K562 (cell line): Measurements from ENCODE around the gene SLC30A1. TPM values are rescaled to one million over a fixed set of nuclear protein-coding genes. Genes with fewer than 3 reads are reported as not detected.
A peak's percentile ranks its signal among the peaks of the same experiment; 100 is the strongest.

Source experiments
- DLX4 ChIP-seq: fragments of 250-450 bp; sonication (Bioruptor Pico); IDR thresholded peaks from 2 replicates; pipeline ENCODE4 v1.6.1; 2021; ENCODE audit warnings: mild to moderate bottlenecking
- FOXJ2 ChIP-seq: fragments of 200-800 bp; sonication (Bioruptor generic); IDR thresholded peaks from 2 replicates; pipeline ENCODE4 v1.6.1; 2016; ENCODE audit warnings: missing genetic modification characterization, missing compliant biosample characterization
- NCOA4 ChIP-seq: fragments of 450-650 bp; IDR thresholded peaks from 2 replicates; pipeline ENCODE4 v1.6.1; 2018; ENCODE audit warnings: mild to moderate bottlenecking; ENCODE audit not compliant: partially characterized antibody
- POLR2AphosphoS2 ChIP-seq: IDR thresholded peaks from 2 replicates; pipeline ENCODE4 v1.6.1; 2012; ENCODE audit warnings: low read length, improper control_type of control experiment
- RB1 ChIP-seq: fragments of 450-650 bp; IDR thresholded peaks from 2 replicates; pipeline ENCODE4 v1.6.1; 2017; ENCODE audit warnings: low read depth, mild to moderate bottlenecking
- RBM14 ChIP-seq: fragments of 200-400 bp; formaldehyde crosslinking; IDR thresholded peaks from 2 replicates; pipeline ENCODE4 v1.6.1; 2018; ENCODE audit warnings: low read depth, mild to moderate bottlenecking, low read length, moderate library complexity, borderline replicate concordance; ENCODE audit not compliant: insufficient read depth
- WHSC1 ChIP-seq: IDR thresholded peaks from one replicate; pipeline ENCODE4 v1.6.1; 2012; ENCODE audit warnings: low read length, control low read depth, inconsistent platforms
- ZNF212 ChIP-seq: fragments of 450-650 bp; formaldehyde crosslinking; IDR thresholded peaks from 2 replicates; pipeline ENCODE4 v1.4.0; 2020; ENCODE audit warnings: mild to moderate bottlenecking
- ZNF24 ChIP-seq: fragments of 450-650 bp; IDR thresholded peaks from 2 replicates; pipeline ENCODE4 v1.6.1; 2016
- ZNF518B ChIP-seq: fragments of 250-450 bp; sonication (Bioruptor Pico); IDR thresholded peaks from 2 replicates; pipeline ENCODE4 v1.5.0; 2021; ENCODE audit warnings: mild to moderate bottlenecking, moderate library complexity
- ZNF592 ChIP-seq: fragments of 450-650 bp; IDR thresholded peaks from 2 replicates; pipeline ENCODE4 v1.6.1; 2017; ENCODE audit warnings: antibody characterized with exemption, mild to moderate bottlenecking
- ZNF655 ChIP-seq: fragments of 250-450 bp; sonication (Bioruptor Pico); IDR thresholded peaks from 2 replicates; pipeline ENCODE4 v1.5.0; 2021
- polyA plus RNA-seq, 8 experiments: library from polyadenylated mRNA; depleted of rRNA in 4 of 8; stranded (reverse) in 5 of 8; unstranded in 3 of 8; fragments of >200 nt; fragmentation: Nextera tagmentation in 2 of 8; fragmentation: Illumina TruSeq in 1 of 8; extraction: Ambion mirVana in 2 of 8; extraction: Trizol in 1 of 8; gene quantifications; 2 replicates each; pipeline versions ENCODE4 v1.2.1 to v1.2.3, GENCODE V29; 2011 to 2014; ENCODE audit warnings: inconsistent platforms in 1 of 8, missing spikeins in 1 of 8
- total RNA-seq, 7 experiments: library from RNA; depleted of rRNA in 6 of 7; stranded (reverse); fragments of >200 nt in 6 of 7; fragmentation: Illumina TruSeq in 2 of 7; extraction: Trizol in 2 of 7; gene quantifications; 2 replicates each; pipeline versions ENCODE4 v1.2.1 to v1.2.3, GENCODE V29; 2011 to 2021; ENCODE audit warnings: low replicate concordance in 1 of 7
- TF ChIP-seq, protein P1 (sequence below): sonication (generic); formaldehyde crosslinking; IDR thresholded peaks from 2 replicates; pipeline ENCODE4 v1.8.0; 2022; ENCODE audit warnings: mild to moderate bottlenecking, missing genetic modification reagents, borderline replicate concordance
- TF ChIP-seq, protein P2 (sequence below): IDR thresholded peaks from 2 replicates; pipeline ENCODE4 v1.6.1; 2014; ENCODE audit warnings: antibody characterized with exemption

Gene SLC30A1
- total and polyA plus RNA-seq, 9 of the 15 experiments (the other 6 are each of a cell fraction or from before 2014, with no cell fraction given): 4.1 to 14.4 (median 6.6) TPM

DNA sequence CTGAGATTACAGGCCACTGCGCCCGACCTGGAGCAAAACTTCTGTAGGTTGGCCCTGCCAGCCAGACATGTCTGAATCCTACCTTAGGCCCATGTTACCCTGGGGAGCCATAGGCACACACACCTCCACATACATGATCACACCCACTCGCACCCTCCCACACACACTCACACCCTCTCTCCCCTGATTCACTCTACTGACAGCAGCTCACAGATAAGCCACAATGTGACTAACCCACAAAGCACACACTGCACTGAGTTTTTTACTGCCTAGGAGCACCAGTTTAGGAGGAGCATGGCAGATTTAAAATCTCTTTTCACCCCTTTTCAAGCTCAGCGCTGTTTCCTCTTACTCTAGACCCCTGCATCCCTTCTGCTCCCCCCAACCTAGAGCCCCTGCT lies 41.7 kb downstream of the SLC30A1 start (continued):
- TF ChIP-seq, protein P1, sequence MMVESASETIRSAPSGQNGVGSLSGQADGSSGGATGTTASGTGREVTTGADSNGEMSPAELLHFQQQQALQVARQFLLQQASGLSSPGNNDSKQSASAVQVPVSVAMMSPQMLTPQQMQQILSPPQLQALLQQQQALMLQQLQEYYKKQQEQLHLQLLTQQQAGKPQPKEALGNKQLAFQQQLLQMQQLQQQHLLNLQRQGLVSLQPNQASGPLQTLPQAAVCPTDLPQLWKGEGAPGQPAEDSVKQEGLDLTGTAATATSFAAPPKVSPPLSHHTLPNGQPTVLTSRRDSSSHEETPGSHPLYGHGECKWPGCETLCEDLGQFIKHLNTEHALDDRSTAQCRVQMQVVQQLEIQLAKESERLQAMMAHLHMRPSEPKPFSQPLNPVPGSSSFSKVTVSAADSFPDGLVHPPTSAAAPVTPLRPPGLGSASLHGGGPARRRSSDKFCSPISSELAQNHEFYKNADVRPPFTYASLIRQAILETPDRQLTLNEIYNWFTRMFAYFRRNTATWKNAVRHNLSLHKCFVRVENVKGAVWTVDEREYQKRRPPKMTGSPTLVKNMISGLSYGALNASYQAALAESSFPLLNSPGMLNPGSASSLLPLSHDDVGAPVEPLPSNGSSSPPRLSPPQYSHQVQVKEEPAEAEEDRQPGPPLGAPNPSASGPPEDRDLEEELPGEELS: no peak
- TF ChIP-seq, protein P2, sequence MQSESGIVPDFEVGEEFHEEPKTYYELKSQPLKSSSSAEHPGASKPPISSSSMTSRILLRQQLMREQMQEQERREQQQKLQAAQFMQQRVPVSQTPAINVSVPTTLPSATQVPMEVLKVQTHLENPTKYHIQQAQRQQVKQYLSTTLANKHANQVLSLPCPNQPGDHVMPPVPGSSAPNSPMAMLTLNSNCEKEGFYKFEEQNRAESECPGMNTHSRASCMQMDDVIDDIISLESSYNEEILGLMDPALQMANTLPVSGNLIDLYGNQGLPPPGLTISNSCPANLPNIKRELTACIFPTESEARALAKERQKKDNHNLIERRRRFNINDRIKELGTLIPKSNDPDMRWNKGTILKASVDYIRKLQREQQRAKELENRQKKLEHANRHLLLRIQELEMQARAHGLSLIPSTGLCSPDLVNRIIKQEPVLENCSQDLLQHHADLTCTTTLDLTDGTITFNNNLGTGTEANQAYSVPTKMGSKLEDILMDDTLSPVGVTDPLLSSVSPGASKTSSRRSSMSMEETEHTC: peak; percentile 76; the same call in 1 of the 2 replicates
- TF ChIP-seq FOXJ2 (tag) (no peak), DLX4 (CRISPR knock-in tag) (no peak), ZNF655 (CRISPR knock-in tag) (no peak), ZNF592 (no peak), RB1 (no peak), ZNF518B (CRISPR knock-in tag) (no peak), RBM14 (no peak), NCOA4 (no peak), ZNF212 (CRISPR knock-in tag) (no peak), POLR2AphosphoS2 (no peak), ZNF24 (no peak), WHSC1 (no peak)
